ENCODE measurements around the gene FLT1.

FLT1 gene

DNA sequence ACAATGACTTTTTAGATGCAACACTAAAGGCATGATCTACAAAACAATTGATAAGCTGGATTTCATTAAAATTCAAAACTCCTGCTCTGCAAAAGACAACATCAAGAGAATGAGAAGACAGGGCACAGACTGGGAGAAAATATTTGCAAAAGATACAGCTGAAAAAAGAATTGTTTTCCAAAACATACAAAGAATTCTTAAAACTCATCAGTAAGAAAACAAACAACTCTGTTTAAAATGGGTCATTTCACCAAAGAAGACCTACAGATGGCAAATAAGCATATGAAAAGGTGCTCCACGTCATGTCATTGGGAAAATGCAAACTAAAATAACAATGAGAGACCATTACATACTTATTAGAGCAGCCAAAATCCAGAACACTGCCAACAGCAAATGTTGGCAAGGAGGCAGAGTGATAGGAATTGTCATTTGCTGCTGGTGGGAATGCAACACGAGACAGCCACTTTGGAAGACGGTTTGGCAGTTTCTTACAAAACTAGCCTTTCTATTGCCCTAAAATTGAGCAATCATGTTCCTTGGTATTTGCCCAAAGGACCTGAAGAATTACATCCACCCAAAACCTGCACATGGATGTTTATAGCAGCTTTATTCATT lies 39.2 kb downstream of the FLT1 start:
- ChIA-PET POLR2A (no interaction called here), CTCF (no interaction called here)
- no peak for DNase-seq (ENCODE audit: extremely low spot score)
- TF ChIP-seq L3MBTL2 (conservative IDR thresholded peaks at IDR 0.05) (no peak), LEF1 (IDR thresholded peaks at IDR 0.05; ENCODE audit: borderline replicate concordance) (no peak), TARDBP (IDR thresholded peaks at IDR 0.05) (no peak), HDGF (IDR thresholded peaks at IDR 0.05; ENCODE audit: borderline replicate concordance) (no peak), ELF4 (IDR thresholded peaks at IDR 0.05) (no peak), SUZ12 (IDR thresholded peaks at IDR 0.05) (no peak), ZNF384 (IDR thresholded peaks at IDR 0.05) (no peak), CTBP1 (IDR thresholded peaks at IDR 0.05; ENCODE audit: borderline replicate concordance) (no peak), NFRKB (IDR thresholded peaks at IDR 0.05) (no peak), FOXA1 (IDR thresholded peaks at IDR 0.05) (no peak), FOXM1 (IDR thresholded peaks at IDR 0.05; ENCODE audit: borderline replicate concordance) (no peak), FOXK2 (IDR thresholded peaks at IDR 0.05) (no peak), PKNOX1 (IDR thresholded peaks at IDR 0.05) (no peak), ARNT (IDR thresholded peaks at IDR 0.05) (no peak), BHLHE40 (IDR thresholded peaks at IDR 0.05; ENCODE audit: borderline replicate concordance) (no peak), SP1 (IDR thresholded peaks at IDR 0.05) (no peak)

GRCh38 chr13:28452755-28453154 lies 42.2 kb downstream of the FLT1 start:
- ChIA-PET CTCF (no interaction called here), POLR2A (no interaction called here)
- no peak for TF ChIP-seq ZNF384 (IDR thresholded peaks at IDR 0.05)
- no peak for TF ChIP-seq FOXK2 (IDR thresholded peaks at IDR 0.05)
- TF ChIP-seq L3MBTL2 (conservative IDR thresholded peaks at IDR 0.05): no peak
- no peak for TF ChIP-seq TARDBP (IDR thresholded peaks at IDR 0.05)
- no peak for TF ChIP-seq SUZ12 (IDR thresholded peaks at IDR 0.05)
- no peak for TF ChIP-seq CTBP1 (IDR thresholded peaks at IDR 0.05; ENCODE audit: borderline replicate concordance)
- no peak for TF ChIP-seq FOXM1 (IDR thresholded peaks at IDR 0.05; ENCODE audit: borderline replicate concordance)
- no peak for TF ChIP-seq PKNOX1 (IDR thresholded peaks at IDR 0.05)
- no peak for TF ChIP-seq ELF4 (IDR thresholded peaks at IDR 0.05)
- TF ChIP-seq BHLHE40 (IDR thresholded peaks at IDR 0.05; ENCODE audit: borderline replicate concordance): no peak
- TF ChIP-seq NFRKB (IDR thresholded peaks at IDR 0.05): no peak
- TF ChIP-seq ARNT (IDR thresholded peaks at IDR 0.05): no peak
- no peak for TF ChIP-seq SP1 (IDR thresholded peaks at IDR 0.05)
- DNase-seq (ENCODE audit: extremely low spot score): no peak

- TF ChIP-seq ELF4 (IDR thresholded peaks at IDR 0.05) (no peak), LEF1 (IDR thresholded peaks at IDR 0.05; ENCODE audit: borderline replicate concordance) (no peak), FOXA1 (IDR thresholded peaks at IDR 0.05) (no peak), PKNOX1 (IDR thresholded peaks at IDR 0.05) (peak; percentile 68), ZNF384 (IDR thresholded peaks at IDR 0.05) (no peak), BHLHE40 (IDR thresholded peaks at IDR 0.05; ENCODE audit: borderline replicate concordance) (no peak), TARDBP (IDR thresholded peaks at IDR 0.05) (no peak)
- peak; percentile 31 for DNase-seq (ENCODE audit: extremely low spot score)
- POLR2A ChIA-PET: no interaction called here
- CTCF ChIA-PET: no interaction called here
These were observed 43.3 kb downstream of the FLT1 start for GRCh38 chr13:28451482-28452217.

GRCh38 chr13:28449826-28450773 lies 44.8 kb downstream of the FLT1 start:
- DNase-seq (ENCODE audit: extremely low spot score): no peak
- POLR2A ChIA-PET: no interaction called here
- CTCF ChIA-PET: no interaction called here
- TF ChIP-seq ELF4 (IDR thresholded peaks at IDR 0.05) (no peak), ZNF384 (IDR thresholded peaks at IDR 0.05) (no peak), L3MBTL2 (conservative IDR thresholded peaks at IDR 0.05) (no peak), HDGF (IDR thresholded peaks at IDR 0.05; ENCODE audit: borderline replicate concordance) (no peak), FOXK2 (IDR thresholded peaks at IDR 0.05) (no peak), PKNOX1 (IDR thresholded peaks at IDR 0.05) (peak; percentile 94), FOXA1 (IDR thresholded peaks at IDR 0.05) (no peak), NFRKB (IDR thresholded peaks at IDR 0.05) (no peak), FOXM1 (IDR thresholded peaks at IDR 0.05; ENCODE audit: borderline replicate concordance) (no peak), BHLHE40 (IDR thresholded peaks at IDR 0.05; ENCODE audit: borderline replicate concordance) (no peak), SUZ12 (IDR thresholded peaks at IDR 0.05) (no peak), CTBP1 (IDR thresholded peaks at IDR 0.05; ENCODE audit: borderline replicate concordance) (peak; percentile 55; the same call in 1 of the 2 replicates), SP1 (IDR thresholded peaks at IDR 0.05) (no peak), ARNT (IDR thresholded peaks at IDR 0.05) (no peak), LEF1 (IDR thresholded peaks at IDR 0.05; ENCODE audit: borderline replicate concordance) (no peak), TARDBP (IDR thresholded peaks at IDR 0.05) (no peak)
